Anterior cingulate cortex (tissue), 58 donors: ENCODE data around the gene KRT74.
A peak's percentile ranks its signal among the peaks of the same experiment; 100 is the strongest.
"Not testable (repeated sequence)": the region's sequence is repeated elsewhere in the genome, so short reads cannot be mapped to it uniquely, and the experiment has no call there.

Experiments
- DNase-seq, 58 donors: peaks; one replicate each; lab custom pipeline; 2025; lab: John Stamatoyannopoulos, UW

Gene KRT74

GRCh38 chr12:52604859-52605258, 31.2 kb upstream of the KRT74 start:
- no peak for DNase-seq

- DNase-seq = no peak
Measured at GRCh38 chr12:52603314-52603713, 29.7 kb upstream of the KRT74 start.

GRCh38 chr12:52602552-52602951, 28.9 kb upstream of the KRT74 start:
- DNase-seq = no peak

- no peak for DNase-seq
Measured at GRCh38 chr12:52601671-52602070, 28.0 kb upstream of the KRT74 start.

- no peak for DNase-seq
Measured at GRCh38 chr12:52600941-52601481, 27.4 kb upstream of the KRT74 start, which contains the start of gene KRT72. Gene KRT72, minus strand, starts transcription at chr12:52601463. Its CDS starts 11 bp downstream, at chr12:52601452.

GRCh38 chr12:52600475-52600874, 26.8 kb upstream of the KRT74 start:
- DNase-seq = no peak

- DNase-seq = no peak
Measured at GRCh38 chr12:52600071-52600470, 26.4 kb upstream of the KRT74 start.

- no peak for DNase-seq
Measured at GRCh38 chr12:52598966-52599365, 25.3 kb upstream of the KRT74 start.

GRCh38 chr12:52594237-52594636, 20.6 kb upstream of the KRT74 start:
- DNase-seq = not testable (repeated sequence)

GRCh38 chr12:52591521-52591920, 17.9 kb upstream of the KRT74 start:
- DNase-seq = no peak

GRCh38 chr12:52590021-52590420, 16.4 kb upstream of the KRT74 start:
- DNase-seq = no peak

GRCh38 chr12:52587563-52587962, 13.9 kb upstream of the KRT74 start:
- DNase-seq = no peak

GRCh38 chr12:52585946-52586345, 12.3 kb upstream of the KRT74 start:
- DNase-seq = no peak

GRCh38 chr12:52585066-52585465, 11.4 kb upstream of the KRT74 start:
- DNase-seq = no peak

GRCh38 chr12:52584156-52584682, 10.6 kb upstream of the KRT74 start:
- no peak for DNase-seq

GRCh38 chr12:52582971-52583456, 9.4 kb upstream of the KRT74 start:
- peak in 38 of 58 donors; percentile 3 to 61 (median 19) for DNase-seq

- no peak for DNase-seq
Measured at GRCh38 chr12:52582486-52582885, 8.8 kb upstream of the KRT74 start.

GRCh38 chr12:52581481-52581880, 7.8 kb upstream of the KRT74 start:
- no peak for DNase-seq

- DNase-seq = no peak
Measured at GRCh38 chr12:52581066-52581465, 7.4 kb upstream of the KRT74 start.

- no peak for DNase-seq
Measured at GRCh38 chr12:52580496-52580895, 6.9 kb upstream of the KRT74 start.

- no peak for DNase-seq
Measured at GRCh38 chr12:52579468-52580465, 6.1 kb upstream of the KRT74 start.
